ENCODE data around the gene ANTXR1.

ANTXR1 gene

DNA sequence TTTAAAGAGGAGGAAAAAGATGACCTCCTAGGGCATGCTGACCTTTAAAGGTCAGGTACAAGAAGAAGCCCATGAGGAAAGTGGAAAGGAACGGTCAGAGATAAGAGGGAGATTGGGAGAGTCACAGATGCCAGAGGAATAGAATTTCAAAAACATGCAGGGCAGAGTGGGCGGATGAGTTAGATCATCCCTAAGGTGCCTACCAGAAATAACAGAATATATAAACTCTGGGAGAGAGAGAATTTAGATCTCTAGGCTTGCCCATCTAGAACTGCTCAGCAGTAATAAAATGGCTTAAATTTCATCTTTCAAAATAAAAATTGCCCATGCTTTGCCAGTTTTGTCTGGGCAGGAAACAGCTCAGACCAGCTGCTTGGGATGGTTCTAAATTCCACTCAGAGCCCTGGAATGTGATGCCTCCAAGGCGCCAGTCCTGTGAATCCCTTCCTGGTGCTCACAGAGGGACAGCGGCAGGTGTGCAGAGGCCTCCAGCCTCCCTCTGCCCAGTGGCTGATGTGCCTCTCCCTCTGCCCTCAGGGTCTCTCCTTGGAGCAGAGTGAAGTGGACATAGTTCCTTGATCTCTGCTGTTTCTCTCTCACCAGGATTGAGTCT, 130.9 kb downstream of the ANTXR1 start:
- no peak overlapping the region for H3K27ac Mint-ChIP-seq
- no peaks in the 10 kb centered on the region for H3K4me1 Mint-ChIP-seq
- H3K9me3 Mint-ChIP-seq: no peaks in the 10 kb centered on the region
- H3K27me3 Mint-ChIP-seq: peaks cover 9% of the 10 kb centered on the region
- H3K4me3 Mint-ChIP-seq: no peak overlapping the region
- DNase-seq: no peak
- CTCF ChIA-PET: no interaction called here
- H3K36me3 Mint-ChIP-seq: no peaks in the 10 kb centered on the region

DNA sequence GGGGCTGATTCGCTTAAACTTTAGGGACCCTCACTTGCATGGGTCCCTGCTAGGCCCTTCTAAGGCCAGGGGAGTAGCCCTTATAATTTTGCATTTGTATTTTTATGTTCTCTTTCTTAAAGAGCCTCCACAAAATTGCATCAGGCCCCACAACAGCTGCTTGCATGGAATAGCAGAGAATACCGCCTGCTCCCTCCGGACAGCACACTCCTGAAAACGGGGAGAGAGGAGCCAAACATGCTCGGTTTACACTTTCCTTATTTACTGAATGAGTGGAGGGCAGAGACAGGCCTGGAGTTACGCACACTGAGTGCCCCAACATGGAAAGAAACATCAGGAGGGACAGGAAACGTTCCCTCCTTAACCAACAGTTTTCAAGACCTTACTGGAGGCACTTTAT, 132.2 kb downstream of the ANTXR1 start:
- Mint-ChIP-seq H3K27me3 (peaks cover 14% of the 10 kb centered on the region), H3K9me3 (no peaks in the 10 kb centered on the region), H3K36me3 (no peaks in the 10 kb centered on the region), H3K27ac (no peak overlapping the region), H3K4me3 (no peak overlapping the region), H3K4me1 (no peaks in the 10 kb centered on the region)
- DNase-seq: no peak
- CTCF ChIA-PET: no interaction called here

DNA sequence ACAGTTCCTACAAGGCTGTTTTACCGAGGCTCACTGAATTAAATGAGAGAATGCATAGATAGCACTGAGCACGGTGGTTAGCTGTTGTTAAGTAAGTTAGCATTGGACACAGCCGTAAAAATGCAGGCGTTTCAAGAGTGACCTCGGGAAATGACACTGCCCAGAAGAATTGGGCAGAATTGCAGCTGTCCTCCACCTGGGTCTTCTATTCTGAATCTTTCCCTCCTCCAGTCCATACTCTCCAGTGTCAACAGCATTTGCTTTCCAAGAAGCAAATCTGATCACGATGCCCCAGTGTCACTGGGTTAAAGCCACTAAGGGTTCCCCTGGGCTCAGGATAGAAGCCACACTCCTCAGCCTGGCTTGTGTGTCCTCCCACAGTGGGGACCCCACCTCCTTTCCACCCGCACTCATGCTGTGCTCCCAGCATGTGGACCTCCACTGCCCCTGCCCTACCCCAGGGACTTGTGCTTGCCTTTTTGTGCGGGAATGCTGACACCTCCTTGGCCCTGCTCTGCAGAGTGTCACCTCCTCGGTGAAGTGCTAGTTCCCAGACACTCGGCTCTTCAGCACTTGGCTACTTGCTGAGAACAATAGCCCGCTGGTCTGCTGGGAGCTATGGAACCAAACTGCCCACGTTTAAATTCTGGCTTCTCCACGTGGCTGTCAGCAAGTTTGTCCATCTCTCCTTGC, 135.0 kb downstream of the ANTXR1 start:
- H3K9me3 Mint-ChIP-seq: no peaks in the 10 kb centered on the region
- DNase-seq: no peak
- H3K36me3 Mint-ChIP-seq: no peaks in the 10 kb centered on the region
- no peaks in the 10 kb centered on the region for H3K4me1 Mint-ChIP-seq
- H3K27ac Mint-ChIP-seq: no peak overlapping the region
- CTCF ChIA-PET: no interaction called here
- no peak overlapping the region for H3K4me3 Mint-ChIP-seq
- H3K27me3 Mint-ChIP-seq: peaks cover 23% of the 10 kb centered on the region

DNA sequence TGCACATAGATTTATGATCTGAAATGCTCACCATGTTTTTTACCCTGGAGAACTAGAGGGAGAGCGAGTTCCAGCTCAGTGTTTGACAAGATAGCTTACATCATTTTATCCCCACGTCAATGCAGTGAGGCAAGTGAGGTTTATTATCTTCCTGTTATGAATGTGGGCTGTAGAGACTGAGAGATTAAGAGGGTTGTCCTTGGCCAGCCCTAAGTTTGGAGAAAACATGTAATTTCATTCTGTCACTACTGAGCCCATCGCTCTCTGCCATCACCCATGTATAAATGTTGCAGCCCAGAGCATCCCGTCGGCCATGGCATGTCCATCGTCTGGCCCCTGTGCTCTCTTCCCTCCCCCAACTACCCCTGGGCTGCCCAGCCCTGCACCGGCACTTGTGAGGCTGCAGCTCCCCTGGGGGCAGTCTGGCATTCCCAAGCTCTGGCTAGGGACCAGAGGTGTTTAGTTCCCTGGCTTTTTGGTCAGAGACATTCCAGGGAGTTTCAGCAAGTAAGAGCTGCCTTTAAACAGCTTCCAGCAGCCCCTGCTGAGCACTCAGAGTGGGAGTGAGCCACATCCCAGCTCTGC, 136.7 kb downstream of the ANTXR1 start:
- H3K4me3 Mint-ChIP-seq: no peak overlapping the region
- CTCF ChIA-PET: no interaction called here
- DNase-seq: no peak
- no peak overlapping the region for H3K27ac Mint-ChIP-seq
- peaks cover 19% of the 10 kb centered on the region for H3K27me3 Mint-ChIP-seq
- no peaks in the 10 kb centered on the region for H3K36me3 Mint-ChIP-seq
- H3K9me3 Mint-ChIP-seq: no peaks in the 10 kb centered on the region
- no peaks in the 10 kb centered on the region for H3K4me1 Mint-ChIP-seq

DNA sequence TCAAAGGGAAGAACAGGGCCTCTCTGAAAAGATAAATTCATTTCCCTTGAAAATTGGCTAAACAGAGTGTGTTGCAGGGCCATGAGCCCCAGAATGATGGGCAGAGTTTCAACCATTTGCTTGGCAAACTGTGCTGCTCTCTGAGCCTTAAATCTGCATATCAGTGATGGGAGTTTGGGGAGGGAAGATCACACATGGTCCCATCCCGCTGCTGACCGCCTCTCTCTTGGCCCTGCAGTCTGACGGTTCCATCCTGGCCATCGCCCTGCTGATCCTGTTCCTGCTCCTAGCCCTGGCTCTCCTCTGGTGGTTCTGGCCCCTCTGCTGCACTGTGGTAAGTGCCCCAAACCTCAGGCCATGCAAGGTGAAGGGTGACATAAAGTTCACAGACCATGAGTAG, 139.0 kb downstream of the ANTXR1 start:
- CTCF ChIA-PET: no interaction called here
- Mint-ChIP-seq H3K27me3 (peaks cover 17% of the 10 kb centered on the region), H3K4me1 (no peaks in the 10 kb centered on the region), H3K4me3 (no peak overlapping the region), H3K27ac (no peak overlapping the region), H3K9me3 (no peaks in the 10 kb centered on the region), H3K36me3 (no peaks in the 10 kb centered on the region)
- no peak for DNase-seq

DNA sequence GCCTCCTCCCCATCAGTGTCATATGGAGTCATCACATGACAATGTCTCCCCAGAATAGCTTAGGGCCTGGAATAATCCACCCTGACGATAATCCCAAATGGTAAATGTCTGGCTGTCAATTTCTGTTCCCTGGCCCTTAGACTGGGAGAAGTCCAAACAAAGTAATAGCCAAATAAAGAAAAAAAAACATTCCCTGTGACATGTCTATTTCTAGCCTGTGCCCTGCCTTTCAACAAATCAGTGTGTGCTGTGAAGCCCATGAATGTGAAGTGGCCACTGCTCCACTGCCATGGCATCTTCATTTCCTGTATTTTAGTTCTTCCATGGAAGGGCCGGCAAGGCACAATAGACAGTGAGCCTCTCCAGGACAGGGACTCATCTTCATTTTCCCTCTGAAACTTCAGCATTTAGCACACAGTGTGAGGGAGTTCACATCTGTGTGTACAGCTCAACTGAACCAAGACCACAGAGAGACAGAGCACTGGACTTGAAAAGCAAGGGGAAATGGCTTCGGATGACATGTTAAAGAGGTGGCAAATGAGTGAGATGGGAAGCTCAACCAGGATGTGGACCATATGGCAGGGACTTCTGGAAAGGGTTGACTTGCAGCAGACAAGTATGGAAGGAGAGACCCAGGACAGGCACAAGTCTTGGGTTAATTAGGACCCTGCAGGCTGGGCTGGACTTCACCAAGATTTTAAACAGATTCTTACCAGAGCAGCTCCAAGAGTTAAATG, 140.0 kb downstream of the ANTXR1 start:
- Mint-ChIP-seq H3K4me1 (no peaks in the 10 kb centered on the region), H3K36me3 (no peaks in the 10 kb centered on the region), H3K27ac (no peak overlapping the region), H3K4me3 (no peak overlapping the region), H3K27me3 (peaks cover 16% of the 10 kb centered on the region), H3K9me3 (no peaks in the 10 kb centered on the region)
- no peak for DNase-seq
- CTCF ChIA-PET: no interaction called here

DNA sequence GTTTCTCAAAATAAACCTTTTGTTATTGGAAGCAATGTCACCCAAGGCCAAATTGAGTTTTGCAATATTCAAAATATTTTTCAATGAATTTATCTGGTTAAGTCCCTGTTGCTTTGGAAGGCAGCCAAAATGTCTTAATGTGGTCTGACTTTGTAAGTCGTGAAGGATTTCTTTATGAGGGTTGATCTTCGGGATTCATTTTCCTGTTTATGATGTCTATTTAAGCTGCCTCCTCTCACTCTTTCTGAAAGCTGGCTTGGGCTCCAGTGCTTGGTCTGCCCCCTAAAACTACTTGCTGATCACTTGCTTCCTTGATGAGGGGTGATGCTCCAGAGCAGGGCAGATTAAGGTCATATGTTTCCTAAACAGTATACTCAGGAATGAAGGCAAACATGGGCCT, 141.1 kb downstream of the ANTXR1 start:
- no peaks in the 10 kb centered on the region for H3K4me1 Mint-ChIP-seq
- DNase-seq: no peak
- H3K36me3 Mint-ChIP-seq: no peaks in the 10 kb centered on the region

DNA sequence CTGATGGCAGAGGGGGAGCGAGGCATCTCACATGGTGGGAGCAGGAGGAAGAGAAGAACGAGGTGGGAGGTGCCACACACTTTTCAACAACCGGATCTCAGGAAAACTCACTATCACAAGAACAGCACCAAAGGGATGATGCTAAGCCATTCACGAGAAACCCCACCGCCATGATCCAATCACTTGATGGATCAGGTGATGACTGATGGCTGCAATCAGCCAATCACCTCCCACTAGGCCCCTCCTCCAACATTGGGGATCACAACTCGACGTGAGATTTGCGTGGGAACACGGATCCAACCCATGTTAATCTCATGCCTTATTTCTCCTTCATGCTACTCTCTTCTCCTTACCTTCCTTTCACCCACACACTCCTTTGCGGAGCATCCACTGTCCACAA, 143.6 kb downstream of the ANTXR1 start:
- Mint-ChIP-seq H3K4me1 (no peaks in the 10 kb centered on the region), H3K9me3 (no peaks in the 10 kb centered on the region), H3K36me3 (no peaks in the 10 kb centered on the region), H3K4me3 (no peak overlapping the region), H3K27ac (no peak overlapping the region), H3K27me3 (peaks cover 8% of the 10 kb centered on the region)
- CTCF ChIA-PET: no interaction called here
- no peak for DNase-seq

More for the DNA sequence above, 141.1 kb downstream of the ANTXR1 start:
- Mint-ChIP-seq H3K27ac (no peak overlapping the region), H3K9me3 (no peaks in the 10 kb centered on the region), H3K4me3 (no peak overlapping the region), H3K27me3 (peaks cover 16% of the 10 kb centered on the region)
- CTCF ChIA-PET: no interaction called here

DNA sequence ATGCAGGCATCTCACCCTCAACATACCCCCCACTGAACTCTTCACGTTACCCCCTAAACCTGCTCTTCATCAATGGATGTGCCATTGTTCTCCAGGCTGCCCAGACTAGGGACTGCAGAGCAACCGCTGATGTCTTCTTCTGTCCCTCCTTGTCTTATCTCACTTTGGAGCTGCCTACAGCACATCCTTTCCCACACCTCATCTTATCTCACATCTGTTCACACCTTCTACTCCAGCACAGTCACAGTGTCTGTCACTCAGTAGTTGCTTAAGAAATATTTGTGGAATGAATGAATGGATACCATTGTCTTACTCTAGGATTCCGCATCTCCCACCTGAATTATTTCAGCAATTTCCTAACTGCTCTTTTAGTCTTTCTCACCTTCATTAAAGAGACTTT, 144.5 kb downstream of the ANTXR1 start:
- H3K36me3 Mint-ChIP-seq: no peaks in the 10 kb centered on the region
- H3K9me3 Mint-ChIP-seq: no peaks in the 10 kb centered on the region
- H3K4me3 Mint-ChIP-seq: no peak overlapping the region
- H3K27ac Mint-ChIP-seq: no peak overlapping the region
- H3K27me3 Mint-ChIP-seq: peaks cover 3% of the 10 kb centered on the region
- H3K4me1 Mint-ChIP-seq: no peaks in the 10 kb centered on the region
- DNase-seq: no peak
- CTCF ChIA-PET: no interaction called here

DNA sequence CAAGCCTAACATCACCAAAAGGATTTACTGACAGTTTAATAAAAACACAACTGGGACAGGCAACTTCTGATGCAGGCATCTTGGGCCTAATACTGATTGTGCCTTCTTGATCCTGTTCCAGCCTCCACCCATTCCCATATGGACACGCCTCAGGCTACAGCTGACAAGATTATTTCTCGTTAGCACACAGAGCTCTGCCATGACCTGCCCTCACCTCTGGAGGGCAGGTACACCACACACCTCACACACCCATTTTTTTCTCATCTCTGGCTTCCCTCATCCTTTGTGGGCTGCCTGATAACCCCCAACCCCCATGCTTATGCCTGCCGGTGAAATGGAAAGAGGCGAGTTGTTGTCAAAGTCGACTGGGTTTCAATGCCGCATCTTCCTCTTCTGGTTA, 147.0 kb downstream of the ANTXR1 start:
- Mint-ChIP-seq H3K4me3 (no peak overlapping the region), H3K27ac (no peak overlapping the region), H3K9me3 (no peaks in the 10 kb centered on the region), H3K27me3 (peaks cover 8% of the 10 kb centered on the region), H3K4me1 (peaks cover 2% of the 10 kb centered on the region), H3K36me3 (no peaks in the 10 kb centered on the region)
- CTCF ChIA-PET: no interaction called here
- DNase-seq: no peak

DNA sequence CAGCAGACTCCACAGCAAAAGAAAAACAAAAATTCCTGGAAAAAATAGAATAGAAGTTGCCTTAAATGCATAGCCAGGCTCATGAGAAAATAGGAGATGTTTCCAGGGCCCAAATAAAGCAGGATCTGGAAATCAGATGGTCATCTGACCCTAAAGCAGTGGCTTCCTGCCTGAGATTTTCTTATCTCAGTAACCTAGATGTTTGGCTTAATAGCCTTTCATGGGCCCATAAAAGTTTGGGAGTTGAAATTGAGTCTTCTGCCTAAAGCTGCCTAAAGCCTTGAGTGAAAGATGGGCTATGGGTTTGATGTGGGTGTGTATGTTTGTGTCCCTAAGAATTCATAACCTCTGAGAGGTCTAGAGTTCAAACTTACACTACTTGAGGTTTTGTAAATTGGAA, 149.1 kb downstream of the ANTXR1 start:
- Mint-ChIP-seq H3K36me3 (no peaks in the 10 kb centered on the region), H3K9me3 (no peaks in the 10 kb centered on the region), H3K4me3 (no peak overlapping the region), H3K4me1 (peaks cover 2% of the 10 kb centered on the region), H3K27ac (no peak overlapping the region), H3K27me3 (peaks cover 7% of the 10 kb centered on the region)
- no peak for DNase-seq
- CTCF ChIA-PET: no interaction called here

DNA sequence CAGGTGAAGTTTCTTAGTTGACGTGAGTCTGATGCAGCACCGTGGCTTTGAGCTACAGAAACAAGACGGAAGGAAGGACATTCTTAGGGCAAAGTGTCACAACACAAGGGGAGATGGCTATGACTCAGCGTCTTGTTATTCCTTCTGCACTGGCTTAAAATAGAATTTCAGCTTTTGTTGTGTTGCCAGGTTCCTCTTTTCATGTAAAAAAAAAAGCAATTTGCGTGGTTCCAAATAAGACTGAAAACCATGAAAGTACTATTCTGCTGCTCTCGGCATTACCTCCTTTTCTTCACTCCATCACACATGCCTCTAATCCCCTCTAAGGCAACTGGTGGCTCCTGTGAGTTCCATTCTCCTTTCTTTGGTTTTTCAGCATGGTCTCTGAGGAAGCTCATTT, 150.1 kb downstream of the ANTXR1 start:
- DNase-seq: no peak
- CTCF ChIA-PET: no interaction called here
- H3K4me1 Mint-ChIP-seq: peaks cover 2% of the 10 kb centered on the region
- H3K36me3 Mint-ChIP-seq: no peaks in the 10 kb centered on the region
- H3K4me3 Mint-ChIP-seq: no peak overlapping the region
- H3K27ac Mint-ChIP-seq: no peak overlapping the region
- H3K9me3 Mint-ChIP-seq: no peaks in the 10 kb centered on the region
- H3K27me3 Mint-ChIP-seq: peaks cover 7% of the 10 kb centered on the region

DNA sequence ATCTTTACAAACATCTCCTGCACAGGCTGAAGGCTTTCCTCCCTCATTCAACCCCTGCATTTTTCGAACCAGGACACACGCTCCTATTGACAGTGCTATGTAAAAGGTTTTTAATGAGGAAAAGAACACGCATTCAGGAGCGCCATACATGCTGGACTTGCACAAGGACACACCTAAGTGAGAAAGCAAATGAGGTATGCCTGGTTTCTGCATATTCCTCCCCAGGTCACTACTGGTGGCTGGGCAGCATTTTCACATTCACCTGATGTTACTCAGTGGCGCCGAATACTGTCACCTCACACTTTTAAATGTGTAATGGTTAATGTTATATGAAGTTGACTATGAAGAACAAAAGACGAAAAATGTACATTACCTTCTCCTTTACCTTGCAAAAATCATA, 150.6 kb downstream of the ANTXR1 start:
- Mint-ChIP-seq H3K4me3 (no peak overlapping the region), H3K9me3 (no peaks in the 10 kb centered on the region), H3K27ac (no peak overlapping the region), H3K27me3 (peaks cover 10% of the 10 kb centered on the region), H3K4me1 (peaks cover 2% of the 10 kb centered on the region), H3K36me3 (no peaks in the 10 kb centered on the region)
- CTCF ChIA-PET: no interaction called here
- no peak for DNase-seq

DNA sequence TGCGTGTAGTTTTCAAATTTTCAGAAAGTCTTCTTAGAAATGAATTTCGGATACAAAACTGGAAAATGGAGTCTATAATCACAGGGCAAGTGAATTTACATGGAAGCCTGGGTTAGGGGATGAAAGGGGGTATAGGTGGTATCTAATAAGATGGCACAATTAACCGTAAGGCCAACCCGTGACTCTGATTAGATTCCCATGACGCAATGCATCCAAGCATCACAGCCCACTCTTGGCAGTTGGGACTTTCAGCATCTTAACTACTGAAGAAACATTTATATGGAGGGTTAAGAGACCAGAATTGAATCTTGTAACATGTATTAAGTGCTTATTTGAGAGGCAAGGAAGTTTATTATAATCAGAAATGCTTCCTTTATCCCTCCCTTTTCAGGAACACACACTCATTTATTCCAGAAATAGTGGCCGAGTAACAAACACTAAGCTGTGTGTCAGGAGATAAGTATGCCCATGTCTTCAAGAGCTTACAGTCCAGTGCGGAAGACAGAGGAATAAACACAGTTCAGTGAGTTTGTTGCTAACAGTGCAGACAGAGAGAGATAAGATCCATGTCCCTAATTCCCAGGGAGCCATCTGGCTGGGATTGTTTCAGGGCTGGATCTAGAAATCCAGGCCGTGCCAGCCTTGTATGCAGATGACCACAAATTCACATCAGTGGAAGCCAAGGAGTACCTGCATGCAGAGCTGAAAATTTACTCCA, 151.2 kb downstream of the ANTXR1 start:
- Mint-ChIP-seq H3K4me1 (peaks cover 2% of the 10 kb centered on the region), H3K36me3 (no peaks in the 10 kb centered on the region), H3K4me3 (no peak overlapping the region), H3K9me3 (no peaks in the 10 kb centered on the region), H3K27me3 (peaks cover 15% of the 10 kb centered on the region), H3K27ac (no peak overlapping the region)
- DNase-seq: no peak
- CTCF ChIA-PET: interaction anchor here (1.2 kb wide), 1 partner anchor 12 kb away, joined by 3 read pairs; no protein-coding TSS in a partner anchor
